ENCODE measurements around the gene SLC5A8. TPM values are rescaled to one million over a fixed set of nuclear protein-coding genes. Genes with fewer than 3 reads are reported as not detected.
"Not testable (repeated sequence)": the region's sequence is repeated elsewhere in the genome, so short reads cannot be mapped to it uniquely, and the experiment has no call there.

SLC5A8 gene
- total RNA-seq, 3 donors from 2014 or later = 0.07 to 0.49 TPM; not detected in 1

DNA sequence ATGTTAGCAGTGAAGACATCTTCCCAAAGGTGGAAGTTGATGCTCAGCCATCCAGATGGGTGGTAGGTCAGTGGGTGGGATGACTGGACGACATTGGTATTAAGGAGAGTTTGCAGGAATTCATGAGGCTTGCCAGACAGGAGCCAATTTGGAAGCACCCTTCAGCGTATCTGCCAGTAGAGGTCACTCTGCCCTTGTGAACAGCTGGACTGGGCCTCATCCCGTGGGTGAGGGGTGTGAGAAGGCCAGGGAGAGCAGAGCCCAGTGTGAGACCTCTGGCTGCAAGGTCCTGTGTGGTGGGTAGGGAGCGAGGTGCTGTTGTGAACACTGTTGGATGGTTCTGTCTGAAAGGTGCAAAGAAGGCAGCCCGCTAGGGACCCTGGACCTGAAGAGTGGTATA, 37.7 kb downstream of the SLC5A8 start:
- Histone ChIP-seq H3K9me3 (no peaks in the 10 kb centered on the region), H3K4me3 (no peak overlapping the region), H3K4me1 (ENCODE audit: low read depth) (no peaks in the 10 kb centered on the region), H3K36me3 (ENCODE audit: low read depth) (no peaks in the 10 kb centered on the region)
- TF ChIP-seq, protein P1, sequence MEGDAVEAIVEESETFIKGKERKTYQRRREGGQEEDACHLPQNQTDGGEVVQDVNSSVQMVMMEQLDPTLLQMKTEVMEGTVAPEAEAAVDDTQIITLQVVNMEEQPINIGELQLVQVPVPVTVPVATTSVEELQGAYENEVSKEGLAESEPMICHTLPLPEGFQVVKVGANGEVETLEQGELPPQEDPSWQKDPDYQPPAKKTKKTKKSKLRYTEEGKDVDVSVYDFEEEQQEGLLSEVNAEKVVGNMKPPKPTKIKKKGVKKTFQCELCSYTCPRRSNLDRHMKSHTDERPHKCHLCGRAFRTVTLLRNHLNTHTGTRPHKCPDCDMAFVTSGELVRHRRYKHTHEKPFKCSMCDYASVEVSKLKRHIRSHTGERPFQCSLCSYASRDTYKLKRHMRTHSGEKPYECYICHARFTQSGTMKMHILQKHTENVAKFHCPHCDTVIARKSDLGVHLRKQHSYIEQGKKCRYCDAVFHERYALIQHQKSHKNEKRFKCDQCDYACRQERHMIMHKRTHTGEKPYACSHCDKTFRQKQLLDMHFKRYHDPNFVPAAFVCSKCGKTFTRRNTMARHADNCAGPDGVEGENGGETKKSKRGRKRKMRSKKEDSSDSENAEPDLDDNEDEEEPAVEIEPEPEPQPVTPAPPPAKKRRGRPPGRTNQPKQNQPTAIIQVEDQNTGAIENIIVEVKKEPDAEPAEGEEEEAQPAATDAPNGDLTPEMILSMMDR (IDR thresholded peaks at IDR 0.05) = no peak
- DNase-seq (peak in 1 of 3 donors; percentile 58), ATAC-seq (peak; percentile 45)
- intact Hi-C loops (cut with DNase I, micrococcal nuclease) = no loop called here

DNA sequence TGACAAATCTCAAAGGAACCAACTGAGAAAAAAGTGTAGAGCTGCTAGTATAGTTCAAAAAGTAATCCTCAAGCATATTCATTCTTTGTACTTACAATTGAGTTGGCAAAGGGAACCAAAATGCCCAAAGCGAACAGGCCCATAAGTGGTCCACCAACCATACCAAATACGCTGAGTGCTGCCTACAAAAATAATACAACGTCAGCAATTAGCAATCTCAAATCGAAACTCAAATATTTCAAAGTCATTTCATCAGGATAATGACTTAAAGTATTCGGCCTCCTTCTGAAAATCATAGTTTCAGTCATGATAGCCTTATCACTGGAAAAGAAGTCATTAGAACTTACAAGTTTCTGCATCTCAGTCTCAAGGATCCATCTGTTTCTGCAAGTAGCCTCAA, 42.0 kb downstream of the SLC5A8 start:
- H3K4me3 ChIP-seq = no peak overlapping the region
- intact Hi-C loops (cut with DNase I, micrococcal nuclease) = no loop called here
- no peaks in the 10 kb centered on the region for H3K36me3 ChIP-seq (ENCODE audit: low read depth)
- no peaks in the 10 kb centered on the region for H3K9me3 ChIP-seq
- ATAC-seq (no peak), DNase-seq (no peak)
- H3K4me1 ChIP-seq (ENCODE audit: low read depth) = no peaks in the 10 kb centered on the region
- TF ChIP-seq, protein P1 (IDR thresholded peaks at IDR 0.05) = no peak

DNA sequence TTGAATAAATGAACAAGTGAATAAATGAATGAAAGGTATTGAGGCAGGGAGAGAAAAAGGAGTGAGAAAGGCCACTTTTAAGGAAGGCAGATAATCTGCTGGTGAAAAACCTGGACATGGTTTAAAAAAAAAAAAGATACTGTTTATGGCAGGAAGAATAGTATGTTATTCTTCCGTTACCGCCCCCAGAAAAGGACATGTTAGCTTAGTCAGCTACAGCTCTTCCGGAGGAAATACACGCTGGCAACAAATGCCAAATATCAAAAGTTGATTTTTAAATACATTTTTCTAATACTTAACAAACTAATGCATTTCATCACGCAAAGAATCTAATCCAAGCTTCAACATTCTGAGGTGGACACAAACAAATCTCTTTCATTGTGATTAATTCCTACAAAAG, 43.2 kb downstream of the SLC5A8 start:
- Histone ChIP-seq H3K9me3 (no peaks in the 10 kb centered on the region), H3K36me3 (ENCODE audit: low read depth) (no peaks in the 10 kb centered on the region), H3K4me1 (ENCODE audit: low read depth) (no peaks in the 10 kb centered on the region), H3K4me3 (no peak overlapping the region)
- TF ChIP-seq, protein P1 (IDR thresholded peaks at IDR 0.05) = no peak
- ATAC-seq (no peak), DNase-seq (no peak)
- intact Hi-C loops (cut with DNase I, micrococcal nuclease) = no loop called here

DNA sequence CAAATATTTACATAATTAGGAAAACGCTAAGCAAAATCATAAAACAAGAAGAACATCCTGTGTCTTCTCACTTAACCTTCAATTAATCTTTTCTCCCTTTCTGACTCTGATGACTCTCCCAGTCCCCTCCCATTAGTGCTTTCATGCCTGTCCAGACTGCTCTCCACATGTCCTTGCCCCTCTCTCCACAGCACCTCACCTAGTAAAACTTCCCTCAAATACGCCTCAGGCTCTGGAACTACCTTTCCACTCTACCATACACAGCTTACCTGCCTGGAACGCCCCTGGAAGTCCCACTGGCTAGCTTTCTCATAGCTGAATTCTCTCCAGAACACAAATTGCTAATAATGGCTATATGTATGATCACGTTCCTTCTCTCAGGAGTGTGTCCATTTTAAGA, 44.7 kb downstream of the SLC5A8 start:
- no peak overlapping the region for H3K4me3 ChIP-seq
- no peaks in the 10 kb centered on the region for H3K4me1 ChIP-seq (ENCODE audit: low read depth)
- no peaks in the 10 kb centered on the region for H3K36me3 ChIP-seq (ENCODE audit: low read depth)
- TF ChIP-seq, protein P1 (IDR thresholded peaks at IDR 0.05) = no peak
- no peaks in the 10 kb centered on the region for H3K9me3 ChIP-seq
- no peak for DNase-seq
- intact Hi-C loops (cut with DNase I, micrococcal nuclease) = no loop called here
- no peak for ATAC-seq

DNA sequence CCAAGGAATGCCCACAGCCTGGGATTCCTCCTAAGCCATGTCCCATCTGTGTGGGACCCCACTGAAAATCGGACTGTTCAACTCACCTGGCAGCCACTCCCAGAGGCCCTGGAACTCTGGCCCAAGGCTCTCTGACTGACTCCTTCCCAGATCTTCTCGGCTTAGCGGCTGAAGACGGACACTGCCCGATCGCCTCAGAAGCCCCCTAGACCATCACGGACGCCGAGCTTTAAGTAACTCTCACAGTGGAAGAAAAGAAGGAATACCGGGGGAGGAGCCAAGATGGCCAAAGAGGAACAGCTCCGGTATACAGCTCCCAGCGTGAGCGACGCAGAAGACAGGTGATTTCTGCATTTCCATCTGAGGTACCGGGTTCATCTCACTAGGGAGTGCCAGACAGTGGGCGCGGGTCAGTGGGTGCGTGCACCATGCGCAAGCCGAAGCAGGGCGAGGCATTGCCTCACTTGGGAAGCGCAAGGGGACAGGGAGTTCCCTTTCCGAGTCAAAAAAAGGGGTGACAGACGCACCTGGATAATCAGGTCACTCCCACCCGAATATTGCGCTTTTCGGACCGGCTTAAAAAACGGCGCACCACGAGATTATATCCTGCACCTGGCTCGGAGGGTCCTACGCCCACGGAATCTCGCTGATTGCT, 64.1 kb downstream of the SLC5A8 start:
- H3K36me3 ChIP-seq (ENCODE audit: low read depth); H3K4me1 ChIP-seq (ENCODE audit: low read depth); ATAC-seq; intact Hi-C loops (cut with DNase I, micrococcal nuclease); DNase-seq; H3K4me3 ChIP-seq; H3K9me3 ChIP-seq: not testable (repeated sequence)

DNA sequence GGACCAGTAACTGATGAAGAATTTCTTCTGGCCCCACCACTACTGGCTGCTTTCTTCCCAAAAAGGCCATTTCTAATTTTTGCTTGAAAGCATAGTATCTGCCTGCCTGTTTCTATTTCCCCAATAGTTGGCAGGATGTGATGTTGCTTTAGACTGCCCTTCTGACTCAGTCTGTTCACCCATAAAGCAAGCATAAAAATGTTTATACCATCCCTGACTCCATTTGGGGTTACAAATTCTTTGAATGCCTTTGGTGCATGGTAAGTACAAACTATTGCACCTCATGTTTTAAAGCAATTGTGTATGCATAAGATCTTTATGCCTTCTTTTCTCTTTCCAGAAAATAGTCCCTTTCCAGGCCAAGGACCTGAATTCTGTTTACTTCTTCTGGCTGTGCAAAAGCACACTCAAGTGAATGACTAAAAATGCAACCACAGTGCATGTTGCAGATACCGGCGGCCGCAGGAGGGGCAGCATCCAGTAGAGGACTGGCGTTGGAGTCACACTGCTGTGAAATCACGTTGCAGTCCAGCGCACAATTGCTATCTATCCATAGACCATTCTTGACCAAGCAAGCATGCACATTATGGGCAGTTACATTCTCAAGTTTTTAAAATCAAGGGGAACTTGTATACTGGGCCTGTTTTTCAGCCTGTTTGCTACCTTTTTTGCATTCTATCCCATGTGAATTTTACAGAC, 82.4 kb downstream of the SLC5A8 start:
- Histone ChIP-seq H3K36me3 (ENCODE audit: low read depth) (no peaks in the 10 kb centered on the region), H3K9me3 (no peaks in the 10 kb centered on the region), H3K4me3 (no peak overlapping the region), H3K4me1 (ENCODE audit: low read depth) (no peaks in the 10 kb centered on the region)
- DNase-seq = no peak
- intact Hi-C loops (cut with DNase I, micrococcal nuclease) = no loop called here
- TF ChIP-seq, protein P1 (IDR thresholded peaks at IDR 0.05) = no peak
- no peak for ATAC-seq

Measured in mucosa of descending colon (tissue), 3 donors.